NB4 (cell line): Measurements from ENCODE around the gene BIN1.

Source experiments
- MYC ChIP-seq: IDR thresholded peaks from 2 replicates; pipeline ENCODE4 v1.6.1; 2011; ENCODE audit warnings: low read depth, low read length
- POLR2A ChIP-seq: IDR thresholded peaks from 2 replicates; pipeline ENCODE4 v1.6.1; 2011; ENCODE audit warnings: mild to moderate bottlenecking; ENCODE audit not compliant: insufficient read length; ENCODE audit errors: extremely low read depth
- TF ChIP-seq, protein P1 (sequence below): IDR thresholded peaks from 2 replicates; pipeline ENCODE4 v1.6.1; 2011; ENCODE audit warnings: low read depth, low read length

DNA sequence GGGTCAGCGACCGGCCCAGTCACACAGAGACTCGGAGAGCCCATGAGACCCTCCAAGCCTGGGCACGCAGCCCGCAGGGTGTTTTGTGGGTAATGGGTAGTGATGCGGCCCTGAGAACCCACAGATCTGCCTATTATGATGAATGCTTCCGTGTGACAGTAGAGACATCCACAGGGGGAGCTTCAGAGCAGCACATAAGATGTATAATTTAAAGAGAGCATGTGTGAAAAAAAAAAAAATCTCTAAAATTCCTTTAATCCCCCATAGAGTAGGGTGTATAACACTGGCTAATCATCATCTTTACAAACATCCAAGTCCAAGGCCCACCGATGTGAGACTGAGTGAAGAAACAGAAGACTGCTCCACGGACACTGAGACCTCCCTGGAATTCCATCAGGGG lies 34.6 kb downstream of the BIN1 start:
- TF ChIP-seq POLR2A, result no peak
- TF ChIP-seq MYC, result no peak
- TF ChIP-seq, protein P1, sequence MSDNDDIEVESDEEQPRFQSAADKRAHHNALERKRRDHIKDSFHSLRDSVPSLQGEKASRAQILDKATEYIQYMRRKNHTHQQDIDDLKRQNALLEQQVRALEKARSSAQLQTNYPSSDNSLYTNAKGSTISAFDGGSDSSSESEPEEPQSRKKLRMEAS, result no peak
